ENCODE data around the gene UFSP2.

UFSP2 gene

GRCh38 chr4:185425647-185426352, at the start of gene UFSP2:
TSS of gene UFSP2 (minus strand) at chr4:185425964. CDS start at chr4:185425868, 96 bp downstream.
- DNase-seq (ENCODE audit: low read depth), result peak; percentile 85

GRCh38 chr4:185473247-185473646, 47.5 kb upstream of the UFSP2 start:
- no peak for DNase-seq (ENCODE audit: low read depth)

- no peak for DNase-seq (ENCODE audit: low read depth)
These were observed 46.4 kb upstream of the UFSP2 start for GRCh38 chr4:185472103-185472542.

- peak; percentile 92 for DNase-seq (ENCODE audit: low read depth)
These were observed 45.7 kb upstream of the UFSP2 start, which contains the start of gene CCDC110 for GRCh38 chr4:185471235-185472102. TSS of gene CCDC110 (minus strand) at chr4:185471733. CDS start at chr4:185471683, 50 bp downstream.

- DNase-seq (ENCODE audit: low read depth), result peak; percentile 28
These were observed 44.9 kb upstream of the UFSP2 start for GRCh38 chr4:185470501-185471195.

- no peak for DNase-seq (ENCODE audit: low read depth)
These were observed 43.9 kb upstream of the UFSP2 start for GRCh38 chr4:185469580-185470154.

GRCh38 chr4:185468999-185469398, 43.2 kb upstream of the UFSP2 start:
- DNase-seq (ENCODE audit: low read depth), result no peak

- DNase-seq (ENCODE audit: low read depth), result no peak
These were observed 42.2 kb upstream of the UFSP2 start for GRCh38 chr4:185467991-185468390.

- DNase-seq (ENCODE audit: low read depth), result no peak
These were observed 41.3 kb upstream of the UFSP2 start for GRCh38 chr4:185467101-185467500.

- no peak for DNase-seq (ENCODE audit: low read depth)
These were observed 39.9 kb upstream of the UFSP2 start for GRCh38 chr4:185465707-185466106.

GRCh38 chr4:185464887-185465286, 39.1 kb upstream of the UFSP2 start:
- DNase-seq (ENCODE audit: low read depth), result no peak

GRCh38 chr4:185464183-185464582, 38.4 kb upstream of the UFSP2 start:
- DNase-seq (ENCODE audit: low read depth), result no peak

GRCh38 chr4:185463541-185463940, 37.8 kb upstream of the UFSP2 start:
- no peak for DNase-seq (ENCODE audit: low read depth)

GRCh38 chr4:185461565-185461964, 35.8 kb upstream of the UFSP2 start:
- DNase-seq (ENCODE audit: low read depth), result no peak

GRCh38 chr4:185457136-185457535, 31.4 kb upstream of the UFSP2 start:
- DNase-seq (ENCODE audit: low read depth), result no peak

GRCh38 chr4:185456131-185456530, 30.4 kb upstream of the UFSP2 start:
- DNase-seq (ENCODE audit: low read depth), result no peak

GRCh38 chr4:185445209-185445608, 19.4 kb upstream of the UFSP2 start:
- no peak for DNase-seq (ENCODE audit: low read depth)

GRCh38 chr4:185441479-185441878, 15.7 kb upstream of the UFSP2 start:
- DNase-seq (ENCODE audit: low read depth), result no peak

- DNase-seq (ENCODE audit: low read depth), result no peak
These were observed 12.0 kb upstream of the UFSP2 start for GRCh38 chr4:185437809-185438208.

- no peak for DNase-seq (ENCODE audit: low read depth)
These were observed 9.7 kb upstream of the UFSP2 start for GRCh38 chr4:185435466-185435865.

- no peak for DNase-seq (ENCODE audit: low read depth)
These were observed 3.9 kb upstream of the UFSP2 start for GRCh38 chr4:185429660-185430059.

Data from activated T-helper 9 cell treated with anti-CD3 and anti-CD28 coated beads, Interleukin-2, amount 50 U/mL, for 16 hours (primary cell).